Umbilical cord (tissue), 2 donors: ENCODE measurements around the gene UROC1. TPM values are rescaled to one million over a fixed set of nuclear protein-coding genes. Genes with fewer than 3 reads are reported as not detected.

Source experiments
- DNase-seq: peaks from one replicate; pipeline ENCODE4 v3.0.0-alpha.2; 2015; ENCODE audit warnings: low spot score
- total RNA-seq: library from RNA; depleted of rRNA; stranded (reverse); fragments of >200 nt; gene quantifications from one replicate; pipeline ENCODE4 v1.2.3, GENCODE V29; 2014; ENCODE audit warnings: low replicate concordance; ENCODE audit not compliant: insufficient read depth

UROC1 gene
- total RNA-seq, 1 donor from 2014 or later: 0.48 TPM

DNA sequence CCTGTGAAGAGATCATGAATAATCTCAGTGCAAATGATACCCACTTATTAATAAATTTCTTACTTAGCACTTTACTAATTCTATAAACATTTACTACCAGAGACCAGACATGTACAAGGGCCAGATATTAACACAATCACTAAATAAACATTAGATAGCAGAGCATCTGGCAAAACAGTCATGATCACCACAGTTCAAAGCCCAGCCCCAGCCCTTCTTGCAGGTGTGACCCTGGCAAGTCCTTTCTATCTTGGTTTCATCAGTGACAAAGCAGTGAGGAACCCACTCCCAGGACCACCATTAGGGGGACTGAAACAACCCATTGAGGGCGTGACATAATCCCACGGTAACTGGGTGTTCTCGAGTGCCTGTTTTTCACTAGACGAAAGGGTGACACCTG is 53.5 kb downstream of the UROC1 start:
- DNase-seq: no peak

DNA sequence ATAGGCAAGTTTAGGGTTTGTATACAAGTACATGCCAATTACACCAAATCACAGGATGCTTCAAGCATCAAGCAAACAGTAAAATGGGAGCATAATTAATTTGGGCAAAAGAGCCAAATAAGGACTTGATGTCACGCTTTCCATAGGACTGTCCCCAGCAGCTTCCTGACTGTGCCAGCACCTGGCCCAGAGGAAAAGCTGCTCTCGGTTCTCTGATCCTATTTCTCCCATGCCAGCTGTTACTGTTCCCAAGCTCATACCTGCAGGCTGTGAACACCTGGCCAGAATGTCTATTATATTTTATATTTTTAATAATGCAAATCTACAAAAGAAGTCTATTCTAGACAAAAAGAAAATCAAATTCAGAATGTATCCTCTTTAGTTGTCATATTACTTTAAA is 54.1 kb downstream of the UROC1 start:
- no peak for DNase-seq

DNA sequence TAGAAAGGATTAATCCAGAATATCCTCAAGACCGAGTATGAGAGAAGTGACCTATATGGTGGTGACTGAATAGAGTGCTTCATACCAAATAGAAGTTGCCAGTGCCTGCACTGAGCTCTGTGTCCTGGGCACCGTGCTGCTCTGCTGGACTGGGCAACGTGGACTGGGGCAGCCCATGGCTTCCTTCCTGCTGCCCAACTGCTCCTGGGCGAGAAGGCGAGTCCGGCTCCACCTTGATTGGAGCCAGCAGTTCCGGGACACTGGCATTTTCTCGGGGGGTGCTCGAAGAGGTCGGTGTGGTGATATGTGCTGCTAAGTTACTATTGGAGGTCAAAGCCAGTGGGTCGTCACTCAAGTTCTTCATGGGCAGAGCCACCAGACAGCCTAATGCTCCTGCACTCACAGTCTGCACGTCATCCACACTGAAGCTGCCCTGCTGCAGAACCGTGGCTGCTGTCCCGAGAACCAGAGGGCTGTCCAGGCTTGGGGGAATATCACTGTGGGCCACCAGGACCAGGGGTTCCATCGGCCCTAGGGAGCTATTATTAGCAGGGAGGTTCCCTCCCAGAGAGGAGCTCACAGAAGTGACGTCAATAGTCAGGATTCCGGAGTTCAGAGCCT is 56.0 kb downstream of the UROC1 start:
- no peak for DNase-seq

DNA sequence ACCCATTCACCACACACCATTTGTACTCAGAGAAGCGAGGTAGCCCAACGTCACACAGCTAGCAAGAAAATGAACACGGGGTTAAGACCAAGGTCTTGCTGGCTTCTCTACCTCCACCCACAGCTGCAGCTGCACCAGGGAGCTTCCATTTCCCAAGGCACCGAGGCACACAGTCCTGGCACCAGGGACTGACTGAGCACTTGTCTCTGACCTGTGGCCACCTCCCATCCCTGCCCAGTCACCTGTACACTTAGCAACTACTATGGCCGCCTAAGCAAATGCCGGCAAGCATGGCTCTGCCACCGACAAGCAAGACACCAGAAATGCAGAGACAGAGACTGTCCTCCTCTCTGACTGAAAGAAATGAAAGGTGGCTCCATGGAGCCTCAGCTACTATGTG is 57.2 kb downstream of the UROC1 start:
- no peak for DNase-seq

DNA sequence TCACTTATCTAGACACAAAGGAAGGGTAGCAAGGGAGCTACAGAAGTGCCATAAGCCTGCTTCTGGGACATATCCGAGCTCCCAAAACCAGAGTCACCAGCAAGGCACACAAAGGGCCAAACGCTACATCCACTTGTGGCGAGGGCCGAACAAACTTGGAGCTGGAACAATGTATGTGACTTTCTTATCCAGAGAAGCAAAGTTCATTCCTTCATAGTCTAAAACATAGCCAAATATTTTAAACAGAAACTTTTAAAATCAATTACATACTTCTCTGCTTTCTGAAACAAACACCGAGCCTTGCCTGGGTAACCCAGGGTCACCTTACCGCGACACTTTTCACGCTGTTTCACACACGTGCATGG is 57.8 kb downstream of the UROC1 start:
- DNase-seq: no peak

DNA sequence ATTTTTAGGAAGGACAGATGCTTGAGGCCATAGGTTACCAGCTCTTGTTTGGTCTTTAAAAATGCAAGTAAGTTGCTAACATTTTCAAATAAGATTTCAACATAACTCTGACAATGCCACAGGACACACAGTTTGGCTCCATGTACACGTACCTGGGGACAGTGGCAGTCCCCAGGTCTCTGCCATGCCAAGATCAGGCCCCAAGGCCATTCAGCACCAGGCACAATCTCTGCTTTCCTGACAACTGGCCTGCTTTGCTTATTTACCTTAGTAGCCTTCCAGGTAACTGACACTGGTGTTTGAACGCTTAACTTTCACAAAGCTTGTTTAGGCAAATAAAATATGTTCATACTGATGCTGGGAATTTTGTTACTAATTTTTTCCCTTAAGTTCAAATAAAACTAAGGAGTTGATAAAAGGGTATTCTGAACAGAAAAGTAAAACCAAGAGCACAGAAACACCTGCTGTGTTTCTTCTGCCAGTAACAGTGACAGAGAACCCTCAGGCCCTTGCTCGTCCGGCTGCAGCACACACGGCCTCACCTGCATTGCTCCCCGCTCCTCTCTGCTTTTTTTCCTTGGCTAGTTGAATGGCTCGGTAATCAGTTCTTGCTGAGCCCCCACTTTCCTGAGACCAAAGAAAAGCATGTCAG is 58.3 kb downstream of the UROC1 start:
- no peak for DNase-seq

DNA sequence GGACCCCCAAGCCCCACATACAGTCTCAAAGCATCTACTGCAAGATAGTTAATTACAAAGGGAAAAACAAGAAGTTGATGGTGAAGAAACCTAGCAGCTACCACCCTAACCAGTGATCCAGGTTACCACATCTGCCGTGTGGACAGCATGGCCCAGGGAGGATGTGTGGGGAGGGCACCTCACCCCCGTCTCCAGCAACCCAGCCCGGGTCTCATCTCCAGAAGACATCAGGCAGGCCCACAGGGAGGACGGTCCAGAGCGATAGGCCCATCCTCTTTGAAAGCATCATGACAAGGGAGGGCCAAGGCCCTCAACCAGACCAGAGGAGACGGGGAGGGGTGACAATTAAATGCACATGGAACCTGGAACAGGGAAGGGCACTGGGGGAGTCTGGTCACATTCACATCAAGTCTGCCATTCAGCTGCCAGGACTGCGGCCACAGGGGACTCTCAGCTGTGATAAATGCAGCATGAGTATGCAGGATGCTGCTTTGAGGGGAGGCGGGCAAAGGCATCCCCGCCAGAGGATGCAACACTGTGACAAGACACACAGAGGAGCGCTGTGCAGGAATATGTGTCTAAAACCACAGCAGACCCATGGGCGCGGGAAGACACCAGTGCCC is 60.7 kb downstream of the UROC1 start:
- no peak for DNase-seq

DNA sequence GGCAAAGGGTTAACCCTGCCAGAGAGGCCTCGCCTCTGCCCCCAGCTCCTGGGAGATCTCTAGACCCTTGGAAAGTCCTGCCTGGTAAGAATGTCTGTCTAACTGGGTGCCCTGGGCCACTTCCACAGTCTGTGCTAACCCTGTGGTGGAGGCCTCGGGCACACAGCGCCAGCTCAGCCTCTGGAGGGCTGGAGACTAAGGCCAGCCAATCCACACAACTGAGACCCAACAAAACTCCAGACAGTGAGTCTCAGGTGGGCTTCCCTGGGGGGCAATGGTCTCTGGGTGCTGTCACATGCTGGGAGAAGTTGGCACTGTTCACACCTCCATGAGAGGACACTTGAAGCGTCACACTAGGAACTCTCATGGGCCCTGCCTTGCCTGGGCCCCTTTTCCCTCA is 61.4 kb downstream of the UROC1 start:
- DNase-seq: no peak

DNA sequence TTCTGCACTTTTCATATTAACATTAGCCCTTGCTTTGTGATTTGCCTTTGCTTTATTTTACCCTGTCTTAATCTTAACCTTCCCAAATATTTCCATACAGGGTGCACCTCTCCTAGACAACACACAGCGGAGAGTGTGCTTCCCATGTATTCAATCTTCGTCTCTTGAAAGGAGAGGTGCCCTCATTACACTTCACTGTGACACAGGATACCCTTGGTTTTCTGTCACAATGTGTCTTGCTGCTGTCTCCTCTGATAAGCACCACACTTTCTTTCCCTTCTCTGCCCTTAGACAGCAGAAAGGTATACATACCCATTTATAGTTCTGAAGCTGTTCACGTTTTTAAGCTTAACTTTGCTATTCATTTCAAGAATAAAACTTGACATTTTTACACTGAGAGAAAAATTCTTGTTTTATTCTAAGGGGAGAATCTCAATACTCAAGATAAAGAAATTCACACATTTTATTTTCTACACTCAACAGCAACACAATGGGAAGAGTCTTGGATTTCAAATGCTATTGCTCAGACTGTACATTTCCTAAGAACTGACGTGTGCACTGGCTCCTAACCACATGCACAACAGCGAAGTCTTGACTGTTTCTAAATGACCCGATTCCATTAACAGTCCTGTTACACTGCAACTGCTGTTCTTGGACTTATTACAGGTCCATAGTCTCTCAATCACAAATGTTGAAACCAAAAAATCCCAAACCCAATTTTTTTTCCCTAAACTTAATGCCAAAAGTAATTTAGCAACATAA is 63.0 kb downstream of the UROC1 start:
- DNase-seq: no peak

DNA sequence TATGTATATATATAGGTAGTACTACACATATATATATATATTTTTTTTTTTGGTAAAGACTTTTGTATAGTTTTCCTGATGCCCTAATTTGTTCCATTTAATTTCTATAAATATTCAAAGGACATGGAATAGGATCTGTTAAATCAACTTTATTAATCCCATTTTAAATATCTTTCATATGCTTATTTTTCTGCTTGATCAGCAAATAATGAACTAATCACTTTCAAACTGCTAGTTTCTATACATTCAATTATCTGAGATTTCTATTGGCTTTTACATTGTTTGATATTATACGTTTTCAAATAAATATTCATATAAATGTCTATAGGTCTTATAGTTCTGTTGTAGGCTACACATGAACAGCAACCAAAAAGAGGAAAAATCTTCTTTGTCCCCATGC is 63.5 kb downstream of the UROC1 start:
- no peak for DNase-seq

DNA sequence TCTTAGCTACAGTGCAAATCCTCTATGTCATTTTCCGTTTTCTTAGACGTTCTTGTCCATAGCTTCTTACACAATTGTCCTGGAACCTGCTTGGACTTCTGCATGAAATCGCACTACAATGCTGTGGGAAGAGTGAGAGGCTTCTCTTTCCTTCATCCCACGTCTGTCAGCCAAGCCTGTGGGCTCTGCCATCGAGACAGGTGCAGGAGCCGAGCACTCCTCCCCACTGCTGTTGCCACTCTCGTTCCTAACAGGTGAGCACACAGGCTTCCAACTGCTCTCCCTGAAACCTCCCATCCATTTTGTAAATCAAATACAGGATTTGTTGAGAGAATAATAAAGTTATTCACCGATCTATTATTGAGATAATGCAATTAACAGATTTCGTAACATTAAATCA is 65.4 kb downstream of the UROC1 start:
- DNase-seq: no peak

DNA sequence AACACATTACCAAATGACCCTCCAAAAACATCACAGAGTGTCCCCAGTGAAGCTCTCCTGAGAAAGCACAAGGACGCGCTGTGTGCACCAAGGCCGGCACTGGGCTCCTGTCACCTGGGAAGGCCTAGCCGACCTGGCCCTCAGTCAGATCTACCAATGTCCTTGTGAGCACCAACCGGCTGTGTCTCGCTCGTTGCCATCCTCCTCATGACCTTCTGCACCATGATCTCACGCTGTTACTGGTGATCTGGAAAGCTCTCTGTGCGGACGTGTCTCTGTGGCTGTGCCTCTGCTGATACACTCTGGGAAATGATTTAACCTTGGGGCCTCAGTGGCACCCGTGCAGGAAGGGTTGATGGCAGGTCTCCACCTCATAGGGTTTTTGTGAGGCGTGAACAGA is 66.1 kb downstream of the UROC1 start:
- DNase-seq: no peak

DNA sequence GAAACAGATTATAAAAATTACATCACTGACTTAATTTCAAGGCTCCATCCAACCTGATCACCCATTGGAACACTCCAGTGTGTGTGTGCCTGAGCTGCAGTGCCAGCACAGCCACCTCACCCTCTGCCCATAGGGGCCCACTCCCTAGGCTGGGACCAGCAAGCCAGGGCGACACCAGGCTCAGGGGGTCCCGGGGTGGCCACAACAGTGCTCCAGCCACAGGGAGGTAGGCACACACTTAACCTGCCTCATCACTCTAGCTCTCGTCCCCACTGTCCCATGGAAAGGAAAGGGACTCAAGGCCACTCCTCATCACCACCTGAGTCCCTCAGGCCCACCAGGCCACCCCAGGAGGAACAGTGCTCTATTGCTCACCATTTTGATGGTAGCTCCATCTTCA is 66.8 kb downstream of the UROC1 start:
- no peak for DNase-seq

DNA sequence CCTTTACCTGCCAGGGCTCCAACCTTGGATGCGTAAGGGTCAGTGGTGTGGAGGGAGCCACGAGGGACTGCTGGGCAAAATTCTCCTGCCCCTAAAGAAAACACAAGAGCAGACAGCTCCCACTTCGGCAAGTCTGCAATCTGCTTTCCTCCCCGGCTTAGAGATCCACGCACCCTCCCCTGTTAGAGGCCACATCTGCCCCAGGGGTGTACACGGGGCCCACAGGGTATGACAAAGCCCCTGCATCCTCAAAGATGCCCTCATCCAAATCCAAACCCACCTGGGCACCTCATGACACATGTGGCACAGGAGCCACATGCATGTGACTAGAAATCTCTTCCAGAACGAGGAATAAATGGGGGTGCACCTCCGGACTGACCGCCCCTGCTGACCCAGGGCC is 67.4 kb downstream of the UROC1 start:
- no peak for DNase-seq

DNA sequence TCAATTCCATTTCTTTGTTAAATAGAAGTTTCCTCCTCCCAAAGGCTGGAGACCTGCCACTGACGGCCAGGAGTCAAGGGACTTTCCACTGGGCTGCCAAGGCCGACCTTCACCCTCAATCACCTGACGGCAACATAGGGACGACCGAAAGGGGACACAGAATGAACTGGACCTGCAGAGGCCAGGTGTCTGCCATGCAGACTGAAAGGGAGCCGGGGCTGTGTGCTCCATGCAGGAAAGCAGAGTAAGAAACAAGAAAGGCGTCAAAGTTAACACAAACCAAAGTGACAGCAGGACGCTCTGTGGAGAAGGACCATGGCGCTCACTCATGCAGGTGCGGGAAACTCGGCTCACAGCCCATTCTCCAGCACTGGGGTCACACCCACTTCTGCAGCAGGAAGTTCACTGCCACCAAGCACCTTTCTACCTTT is 67.9 kb downstream of the UROC1 start:
- no peak for DNase-seq

DNA sequence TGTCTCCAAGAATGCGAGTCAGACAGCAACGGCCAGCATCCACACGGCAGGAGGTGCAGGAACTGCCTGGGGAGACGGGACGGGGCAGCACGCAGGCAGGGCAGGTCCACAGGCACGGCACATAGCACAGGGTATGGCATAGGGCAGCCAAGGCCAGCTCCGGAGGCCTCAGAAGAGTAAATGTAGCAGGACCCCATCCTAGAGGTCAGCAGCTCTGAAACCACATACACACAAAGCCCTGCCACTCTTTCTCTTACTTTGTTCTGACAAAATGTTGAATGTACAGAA is 68.7 kb downstream of the UROC1 start:
- no peak for DNase-seq

DNA sequence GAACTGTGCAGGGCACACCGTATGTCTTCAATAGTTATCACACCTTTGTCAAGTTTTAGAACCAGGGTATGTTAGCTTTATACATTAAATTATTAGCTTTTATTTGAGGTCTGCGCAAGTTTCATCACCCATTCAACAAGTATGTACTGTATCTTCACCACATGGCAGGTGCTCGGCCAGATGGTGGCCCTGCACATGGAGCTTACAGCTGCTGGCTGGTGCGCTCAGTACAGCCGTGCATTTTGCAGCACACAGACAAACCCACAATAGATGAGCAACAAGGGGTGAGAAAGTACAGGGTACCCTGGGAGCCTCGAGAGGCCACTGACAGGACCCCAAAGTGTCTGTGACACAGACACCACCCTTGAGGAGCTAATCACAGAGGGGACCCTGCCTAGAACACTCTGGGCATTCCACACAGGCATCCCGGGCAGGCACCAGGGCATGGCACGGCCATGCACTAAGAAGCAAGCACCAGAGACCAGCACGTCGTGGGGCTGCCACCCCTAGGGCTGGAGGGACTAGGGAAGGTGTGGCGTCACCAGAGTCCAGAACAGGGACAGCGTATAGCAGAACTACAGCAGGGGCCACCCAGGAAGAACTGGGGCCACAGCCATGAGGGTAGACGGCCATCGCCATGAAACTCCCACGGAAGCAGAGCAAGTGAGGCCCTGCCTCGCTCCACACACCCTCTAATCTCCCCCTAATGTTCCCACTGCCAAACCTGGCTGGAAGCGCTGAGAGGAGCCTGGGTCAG is 69.3 kb downstream of the UROC1 start:
- DNase-seq: no peak

DNA sequence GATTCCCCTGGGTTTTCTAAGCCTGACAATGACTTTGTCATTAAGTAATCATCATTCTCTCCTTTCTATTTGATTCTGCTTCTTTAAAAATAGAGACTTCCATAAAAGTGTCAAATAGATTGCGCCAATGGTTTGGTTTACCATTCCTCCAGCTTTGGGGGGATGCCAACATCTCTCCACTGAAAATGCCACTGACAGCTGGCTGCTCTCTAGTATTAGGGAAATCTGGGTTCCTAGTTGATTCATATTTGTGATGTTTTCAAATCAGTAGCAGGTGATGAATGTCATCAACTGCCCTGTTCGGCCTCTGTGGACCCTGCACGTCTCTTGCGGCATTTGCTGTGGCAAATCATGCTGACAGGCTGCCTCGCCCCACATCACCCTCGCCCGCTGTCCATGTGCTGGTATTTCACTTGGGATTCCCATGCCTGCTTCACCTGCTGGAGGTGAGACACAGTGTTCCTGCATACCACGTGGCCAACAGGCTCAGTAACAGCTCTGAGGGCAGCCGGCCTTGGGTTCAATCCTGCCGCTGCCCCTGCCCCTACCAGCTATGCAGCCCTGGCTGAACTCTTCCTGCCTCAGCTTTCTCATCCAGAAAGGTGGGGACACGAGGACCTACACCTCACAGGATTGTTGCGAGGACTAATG is 70.0 kb downstream of the UROC1 start:
- DNase-seq: no peak

DNA sequence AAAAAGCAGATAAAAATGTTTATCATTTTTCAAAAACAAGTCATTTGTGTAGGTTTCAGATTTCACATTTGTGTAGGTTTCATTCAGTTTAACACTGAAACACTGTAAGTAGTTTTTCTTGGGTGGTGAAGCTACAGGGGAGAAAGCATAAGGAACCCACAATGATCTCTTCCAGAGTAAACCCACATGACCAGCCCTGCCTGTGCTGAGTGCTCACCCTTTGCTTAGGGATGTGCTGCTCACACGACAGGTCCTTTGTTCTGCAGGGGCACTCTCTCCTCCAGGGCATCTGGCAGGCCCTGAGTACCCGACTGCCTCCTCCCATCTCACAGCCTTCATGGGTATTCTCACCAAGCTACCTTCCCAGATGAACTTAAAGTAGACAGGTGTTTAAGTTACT is 70.8 kb downstream of the UROC1 start:
- DNase-seq: no peak

DNA sequence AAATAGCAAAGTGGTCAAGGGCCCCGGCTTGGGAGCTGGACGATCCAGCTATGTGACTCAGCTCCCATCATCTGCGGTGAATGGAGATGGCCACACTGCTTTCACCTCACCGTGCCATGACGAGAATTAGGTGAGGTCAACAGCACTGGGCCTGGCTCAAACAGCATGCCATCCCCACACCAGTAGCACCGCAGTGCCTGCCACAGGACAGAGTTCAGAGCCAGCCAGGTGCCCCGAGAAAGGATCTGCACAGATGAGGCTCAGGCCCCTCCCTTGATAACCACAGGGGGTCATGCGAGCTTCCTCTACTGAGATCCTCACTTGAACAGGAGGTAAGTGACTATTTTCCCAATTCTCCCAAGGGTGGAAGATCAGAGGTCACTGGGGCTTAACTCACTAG is 71.3 kb downstream of the UROC1 start:
- no peak for DNase-seq

DNA sequence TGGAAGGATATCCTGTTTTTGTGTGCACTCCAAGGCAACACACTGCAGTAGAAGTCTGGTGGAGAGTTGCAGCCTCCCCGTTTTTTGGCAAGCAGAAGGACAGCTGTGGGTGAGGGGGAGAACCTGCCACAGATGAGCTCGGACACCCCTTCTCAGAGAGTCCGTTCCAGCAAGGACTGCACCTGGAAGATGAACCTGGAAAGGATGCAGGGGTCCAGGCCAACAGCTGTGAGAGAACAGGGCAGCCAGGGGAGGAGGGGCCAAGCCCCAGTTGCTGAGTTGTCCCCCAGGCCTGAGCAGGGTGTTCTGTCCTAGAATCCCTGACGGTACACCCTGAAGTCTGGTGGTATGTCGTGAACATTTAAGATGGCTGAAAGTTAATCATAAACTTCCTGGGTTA is 72.1 kb downstream of the UROC1 start:
- no peak for DNase-seq

DNA sequence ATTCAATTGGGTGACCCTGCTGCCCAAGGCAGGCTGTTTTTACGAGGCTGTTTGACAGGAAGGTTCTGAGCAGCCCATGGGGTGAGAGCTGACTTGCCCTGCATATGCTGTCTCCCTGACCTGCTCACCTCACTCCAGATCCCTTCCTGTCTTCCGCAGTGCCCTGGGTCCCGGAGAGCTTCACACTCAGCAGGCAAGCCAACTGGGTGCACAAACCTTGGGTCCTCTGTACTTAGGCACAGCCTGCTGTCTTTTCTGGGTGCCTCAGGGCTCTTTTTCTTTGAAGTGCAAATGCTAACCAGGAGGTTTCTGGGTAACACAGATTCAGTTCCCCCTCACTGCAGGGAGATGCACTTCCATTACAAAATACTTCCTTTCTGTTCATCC is 74.7 kb downstream of the UROC1 start:
- DNase-seq: no peak
